HG03097 (cell line): ENCODE data around the gene SLC19A1.

ENCODE experiments used
- ATAC-seq: cut with Tn5 transposase; IDR thresholded peaks from one replicate; pipeline ENCODE4 v1.9.1; 2021; ENCODE audit not compliant: unreplicated experiment, low FRiP score

Gene SLC19A1

DNA sequence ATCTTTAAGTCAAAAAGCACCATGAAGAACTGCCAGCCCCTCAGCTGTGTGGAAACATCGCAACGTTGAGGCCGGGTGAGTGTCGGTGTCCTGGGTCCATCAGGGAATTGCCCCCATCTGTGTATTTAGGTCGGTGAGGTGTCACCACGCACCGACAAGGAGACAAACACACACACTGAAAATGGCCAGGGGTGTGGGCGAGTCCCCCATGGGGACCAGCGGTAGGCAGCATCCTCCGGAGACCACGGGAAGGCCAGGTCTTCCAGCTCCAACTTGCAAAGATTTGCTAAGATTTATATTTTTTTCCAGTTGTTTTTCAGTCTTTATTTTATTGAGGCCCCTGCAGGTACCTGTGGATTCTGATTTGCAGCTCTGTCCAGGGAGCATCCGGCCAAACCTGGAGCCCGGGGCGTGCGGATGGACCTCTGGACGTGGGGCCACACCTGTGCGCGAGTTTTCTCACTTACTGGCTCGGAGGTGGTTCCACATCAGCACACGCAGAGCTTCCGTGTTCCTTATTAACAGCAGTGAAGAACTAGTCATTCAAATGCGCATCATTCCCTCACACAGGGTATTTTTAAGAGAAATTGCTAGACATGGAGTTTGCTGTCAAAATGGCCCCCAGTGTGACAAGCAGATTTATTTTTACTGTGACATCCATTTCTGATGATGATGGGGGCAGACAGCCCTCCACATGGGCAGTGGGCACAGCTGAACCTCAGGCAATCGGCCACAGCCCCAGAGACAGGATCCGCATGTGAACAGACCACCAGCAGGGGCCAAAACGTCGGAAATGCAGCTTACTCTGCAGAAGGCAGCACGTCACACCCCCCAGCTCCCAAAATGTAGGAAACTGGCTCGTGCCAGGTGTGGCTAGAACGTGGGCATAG lies 17.2 kb upstream of the SLC19A1 start:
- ATAC-seq, result no peak

GRCh38 chr21:45558044-45558721 lies 15.9 kb upstream of the SLC19A1 start:
- no peak for ATAC-seq

- ATAC-seq, result no peak
Measured at GRCh38 chr21:45557616-45558043, 15.4 kb upstream of the SLC19A1 start.

DNA sequence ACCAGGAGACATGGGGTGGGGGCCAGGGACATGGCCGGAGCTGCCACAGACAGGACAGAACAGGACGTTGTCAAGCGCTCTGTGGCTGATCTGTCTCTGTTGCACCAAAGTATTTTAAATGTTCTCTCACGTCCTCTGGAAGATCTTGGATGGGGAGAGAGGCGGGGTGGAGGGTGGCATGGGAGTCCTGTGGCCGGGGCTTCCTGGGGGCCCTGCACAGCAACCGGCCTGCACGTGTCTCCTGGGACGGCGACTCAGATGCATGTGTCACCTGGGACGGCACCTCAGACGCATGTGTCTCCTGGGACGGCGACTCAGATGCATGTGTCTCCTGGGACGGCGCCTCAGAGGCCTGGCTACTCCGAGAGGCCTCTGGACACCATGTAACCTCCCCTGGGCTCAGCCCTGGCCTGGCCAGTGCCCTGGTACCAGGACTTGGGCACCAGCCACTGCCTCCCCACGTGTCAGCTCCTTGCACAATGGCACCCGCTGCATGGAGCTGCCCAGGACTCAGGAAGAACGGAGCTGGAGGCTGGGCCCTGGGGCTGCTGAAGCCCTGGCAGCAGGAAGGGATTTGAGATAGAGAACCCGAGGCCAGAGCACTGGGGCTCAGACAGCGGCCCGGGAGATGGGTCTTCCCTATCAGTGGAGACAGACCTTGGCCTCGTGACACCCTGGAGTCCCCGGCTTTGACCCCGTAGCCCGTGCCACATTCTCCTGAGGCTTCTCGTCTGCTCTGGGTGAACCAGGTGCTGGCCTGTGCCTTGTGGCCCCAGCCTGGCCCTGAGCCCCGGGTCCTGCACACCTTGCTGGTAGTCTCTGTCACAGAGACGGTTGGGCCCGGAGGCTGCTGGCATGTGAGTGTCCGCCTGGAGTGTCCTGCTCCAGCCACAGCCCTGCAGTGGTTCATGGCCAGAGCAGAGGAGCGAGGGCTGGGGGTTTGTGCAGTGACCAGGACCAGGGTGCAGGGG lies 14.7 kb upstream of the SLC19A1 start:
- no peak for ATAC-seq

DNA sequence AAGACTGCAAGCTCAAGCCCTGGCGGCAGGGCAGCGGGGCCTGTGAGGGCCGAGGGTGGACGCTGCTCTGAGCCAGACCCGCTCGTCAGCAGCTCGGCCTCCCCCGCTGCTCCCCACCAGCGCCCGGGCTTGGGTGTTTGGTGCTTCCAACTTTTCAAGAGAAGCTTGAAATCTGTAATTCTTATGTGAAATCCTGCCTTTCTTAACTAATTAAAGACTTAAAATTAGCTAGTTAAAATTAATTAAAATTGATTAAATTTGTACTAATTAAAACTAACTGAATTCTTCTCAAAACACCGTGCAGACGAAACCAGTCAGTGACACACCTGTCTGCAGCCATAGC lies 14.0 kb upstream of the SLC19A1 start:
- no peak for ATAC-seq

DNA sequence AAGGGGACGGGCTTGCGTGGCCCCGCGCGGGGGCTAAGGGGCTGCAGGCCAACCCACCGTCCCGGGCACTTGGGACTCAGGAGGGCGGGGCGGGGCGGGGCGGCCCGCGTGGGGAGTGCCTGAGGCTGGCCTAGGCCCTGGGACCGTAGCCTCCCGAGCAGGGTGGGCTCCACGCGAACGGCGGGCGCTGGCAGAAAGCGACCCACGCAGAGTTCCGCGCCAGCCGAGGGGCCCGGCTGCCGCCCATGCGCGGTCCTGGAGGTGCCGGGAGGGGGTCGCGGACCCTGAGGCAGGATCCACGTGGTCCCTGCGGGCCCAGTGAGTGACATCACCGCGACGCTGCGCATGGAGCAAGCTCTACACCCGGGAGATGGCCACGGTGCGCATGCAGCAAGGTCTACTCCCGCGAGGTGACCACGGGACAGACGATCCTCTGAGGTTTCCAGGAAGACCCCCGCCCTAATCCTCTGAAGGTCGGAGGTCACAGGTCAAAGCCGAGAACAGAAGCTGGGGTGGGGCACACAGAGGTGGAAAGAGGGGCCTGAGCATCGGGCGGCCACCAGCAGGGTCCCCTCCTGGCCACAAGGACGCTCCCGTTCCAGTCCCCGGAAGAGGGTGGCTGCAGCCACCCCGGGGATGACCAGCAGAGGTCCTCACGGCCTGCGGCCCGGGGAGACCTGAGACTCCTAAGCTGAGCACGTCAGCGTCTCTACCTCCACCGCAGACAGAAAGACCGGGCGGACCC lies 13.5 kb upstream of the SLC19A1 start:
- ATAC-seq, result no peak

DNA sequence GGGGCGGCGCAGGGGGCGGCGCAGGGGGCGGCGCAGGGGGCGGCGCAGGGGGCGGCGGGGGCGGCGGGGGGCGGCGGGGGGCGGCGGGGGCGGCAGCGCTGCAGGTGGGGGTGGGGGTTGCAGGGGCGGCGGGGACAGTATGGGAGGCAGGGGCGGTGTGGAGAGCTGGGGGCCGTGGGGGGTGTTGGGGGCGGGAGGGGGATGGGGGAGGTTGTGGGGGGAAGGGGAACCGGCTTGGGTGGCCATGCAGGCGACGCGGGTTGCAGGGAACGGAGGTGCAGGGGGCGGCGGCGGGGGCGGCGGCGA lies 13.0 kb upstream of the SLC19A1 start:
- no peak for ATAC-seq

DNA sequence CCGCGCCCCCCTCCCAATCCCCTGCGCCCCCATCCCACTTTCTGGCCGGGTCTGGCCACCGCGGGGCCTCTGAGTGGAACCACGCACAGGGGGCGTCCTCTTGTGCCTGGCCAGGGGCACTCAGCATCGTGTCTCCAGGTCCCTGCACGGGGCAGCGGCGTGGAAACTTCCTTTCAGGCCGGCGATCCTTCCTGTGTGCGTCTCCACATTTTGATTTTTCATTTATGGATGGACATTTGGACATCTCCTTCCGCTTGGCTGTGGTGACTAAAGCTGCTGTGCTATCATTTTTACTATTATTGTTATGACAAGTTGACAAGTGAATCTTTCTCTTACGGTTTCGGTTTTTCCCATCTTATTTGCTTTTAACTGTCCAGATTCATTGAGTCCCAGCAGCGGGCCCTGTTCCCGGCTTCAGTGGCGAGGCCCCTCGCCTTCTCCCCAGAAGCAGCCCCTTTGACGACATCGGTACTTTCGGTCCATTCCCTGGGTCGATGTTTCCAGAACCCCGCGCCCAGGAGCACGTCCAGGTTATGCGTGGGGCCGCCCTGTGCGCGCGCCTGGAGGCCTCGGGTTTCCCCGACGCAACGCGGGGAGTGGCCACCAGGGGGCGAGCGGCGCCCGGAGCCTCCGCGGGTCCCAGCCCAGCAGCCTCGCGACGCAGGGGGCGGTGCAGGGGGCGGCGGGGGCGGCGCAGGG lies 12.4 kb upstream of the SLC19A1 start:
- ATAC-seq, result peak; percentile 46

DNA sequence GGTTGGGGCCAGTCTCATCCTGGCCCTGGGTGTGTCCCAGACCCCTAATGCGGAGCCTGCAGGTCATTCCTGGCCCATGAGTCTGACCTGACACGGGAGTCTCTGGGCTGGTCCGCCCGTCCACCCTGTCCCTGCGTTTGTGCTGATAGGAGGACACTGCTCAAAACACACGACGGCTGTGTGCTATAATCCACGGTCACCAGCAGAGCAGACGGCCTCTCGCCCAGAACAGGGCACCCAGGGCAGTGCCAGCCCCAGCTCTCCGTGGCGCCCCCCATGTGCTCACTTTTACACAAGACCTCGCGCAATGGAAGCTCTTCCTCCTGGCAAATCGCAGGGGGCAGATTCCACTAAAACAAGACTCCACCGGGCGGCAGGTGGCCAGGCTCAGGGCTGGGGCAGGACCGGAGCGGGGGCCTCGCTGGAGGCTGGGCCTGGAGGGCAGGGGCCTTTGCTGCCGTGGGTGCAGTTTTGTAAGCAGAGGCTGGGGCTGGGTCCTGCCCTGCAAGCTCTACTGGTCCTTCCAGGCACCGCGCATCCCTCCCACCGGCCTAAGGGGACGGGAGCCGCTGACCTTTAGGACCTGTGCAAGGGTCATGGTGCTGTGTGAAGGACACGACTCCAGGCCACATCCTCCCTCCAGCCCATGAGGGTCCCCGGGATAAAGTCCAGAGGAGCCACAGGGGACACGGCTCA lies 10.6 kb upstream of the SLC19A1 start:
- ATAC-seq, result no peak

- ATAC-seq, result no peak
Measured at GRCh38 chr21:45551783-45552695, 9.8 kb upstream of the SLC19A1 start.

DNA sequence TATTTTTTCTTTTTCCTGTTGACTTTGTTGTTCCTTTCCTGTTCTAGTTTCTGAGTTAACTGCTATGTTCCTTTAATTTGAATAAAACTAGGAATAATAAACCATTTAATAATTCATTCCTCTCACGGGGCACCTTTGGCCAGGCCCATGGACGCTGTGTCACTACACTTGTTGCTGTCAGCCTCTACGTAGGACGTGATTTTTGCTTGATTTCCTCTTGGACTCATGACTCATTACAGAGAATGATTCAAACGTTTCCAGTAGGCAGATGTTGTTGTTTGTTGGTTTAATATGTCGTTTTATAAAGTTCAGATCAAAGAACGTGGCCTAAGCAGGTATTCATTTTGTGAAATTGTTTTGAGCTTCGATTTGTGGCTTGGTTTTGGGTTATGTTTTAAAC lies 9.1 kb upstream of the SLC19A1 start:
- no peak for ATAC-seq

GRCh38 chr21:45550522-45551210 lies 8.4 kb upstream of the SLC19A1 start:
- peak; percentile 47 for ATAC-seq

DNA sequence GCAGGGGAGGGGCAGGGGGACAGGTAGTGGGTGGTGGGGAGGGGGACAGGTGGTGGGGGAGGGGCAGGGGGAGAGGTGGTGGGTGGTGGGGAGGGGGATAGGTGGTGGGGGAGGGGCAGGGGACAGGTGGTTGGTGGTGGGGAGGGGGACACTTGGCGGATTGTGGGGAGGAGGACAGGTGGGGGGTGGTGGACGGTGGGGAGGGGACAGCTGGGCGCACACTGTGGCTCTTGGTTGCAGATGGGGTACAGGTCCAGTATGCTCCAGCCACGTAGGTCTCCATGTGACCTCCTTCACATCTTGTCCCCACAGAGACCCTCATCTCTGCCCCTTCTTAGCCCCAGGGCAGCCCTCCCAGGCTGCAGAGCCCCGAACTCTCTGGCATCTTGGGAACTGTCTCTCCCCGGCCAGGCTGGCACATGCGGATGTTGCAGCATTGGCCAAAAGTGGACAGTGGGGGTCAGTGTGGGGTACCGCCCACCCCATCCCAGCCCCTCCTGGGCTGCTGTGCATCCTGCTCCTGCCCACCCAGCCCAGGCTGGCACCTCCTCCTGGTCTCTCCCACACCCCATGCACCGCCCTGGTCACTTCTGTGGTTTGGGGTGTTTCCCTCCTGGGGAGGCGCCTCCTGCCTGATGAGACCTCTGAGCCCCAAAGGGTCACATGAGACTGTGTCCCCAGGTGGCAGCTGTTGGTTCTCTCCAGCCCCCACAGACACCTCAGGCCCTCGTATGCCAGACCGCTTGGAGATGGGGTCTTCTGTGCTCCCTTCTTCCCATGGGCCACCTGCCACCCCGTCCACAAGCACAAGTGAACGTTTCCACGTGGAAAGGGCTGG lies 7.6 kb upstream of the SLC19A1 start:
- ATAC-seq, result no peak

DNA sequence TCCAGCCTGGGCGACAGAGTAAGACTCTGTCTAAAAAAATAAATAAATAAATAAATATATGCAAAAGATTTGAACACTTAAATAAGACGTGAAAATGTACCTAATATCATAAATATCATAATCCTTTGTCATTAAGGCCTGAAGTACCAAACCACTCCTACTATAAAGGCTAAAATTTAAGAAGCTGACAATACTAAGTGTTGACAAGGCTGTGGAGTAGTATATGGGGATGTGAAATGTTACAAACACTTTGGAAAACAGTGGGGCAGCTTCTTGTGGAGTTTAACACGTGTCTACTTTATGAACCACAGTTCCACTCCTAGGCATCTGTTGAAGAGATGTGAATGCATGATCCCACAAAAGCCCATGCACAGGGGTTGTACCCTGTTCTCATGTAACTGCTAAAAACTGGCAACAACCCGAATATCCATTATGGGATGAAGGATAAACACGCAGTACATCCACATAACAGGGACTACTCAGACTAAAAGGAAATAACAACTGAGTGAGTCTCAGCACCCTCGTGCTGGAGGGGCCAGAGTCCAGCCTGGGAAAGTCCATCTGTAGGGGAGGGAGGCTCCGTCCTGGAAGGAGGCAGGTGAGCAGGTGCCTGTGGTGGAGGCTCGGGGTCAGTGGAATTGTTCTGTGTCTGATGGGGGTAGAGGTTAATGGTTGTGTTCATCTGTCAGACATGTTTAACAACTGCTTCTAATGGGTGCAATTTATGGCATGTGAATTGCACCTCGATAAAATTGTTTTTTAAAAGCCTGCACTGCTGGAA lies 6.7 kb upstream of the SLC19A1 start:
- no peak for ATAC-seq

- no peak for ATAC-seq
Measured at GRCh38 chr21:45547545-45547900, 5.3 kb upstream of the SLC19A1 start.
